Subcutaneous abdominal adipose tissue (tissue), 5 donors: ENCODE results near the gene ZNF841.
A peak's percentile ranks its signal among the peaks of the same experiment; 100 is the strongest.
"Not testable (repeated sequence)": the region's sequence is repeated elsewhere in the genome, so short reads cannot be mapped to it uniquely, and the experiment has no call there.

ENCODE experiments used
- H3K27ac ChIP-seq: one replicate; pipeline ENCODE4 v1.7.0; 2013; ENCODE audit warnings: low read depth, mild to moderate bottlenecking, inconsistent platforms, low read length, moderate library complexity
- H3K27me3 ChIP-seq, 5 donors: one replicate each; pipeline ENCODE4 v1.7.0; 2013; ENCODE audit warnings: low read length in 5 of 5, inconsistent platforms in 1 of 5; ENCODE audit not compliant: control insufficient read depth in 5 of 5, insufficient read depth in 4 of 5
- H3K36me3 ChIP-seq, 5 donors: one replicate each; pipeline ENCODE4 v1.7.0; 2013; ENCODE audit warnings: low read length in 5 of 5; ENCODE audit not compliant: control insufficient read depth in 5 of 5, insufficient read depth in 5 of 5
- H3K4me1 ChIP-seq, 5 donors: one replicate each; pipeline ENCODE4 v1.7.0; 2013; ENCODE audit warnings: low read length in 5 of 5, mild to moderate bottlenecking in 3 of 5, moderate library complexity in 1 of 5; ENCODE audit not compliant: control insufficient read depth in 5 of 5, insufficient read depth in 5 of 5
- H3K4me3 ChIP-seq, 5 donors: one replicate each; pipeline ENCODE4 v1.7.0; 2013; ENCODE audit warnings: low read length in 5 of 5, low read depth in 1 of 5
- H3K9ac ChIP-seq, 5 donors: one replicate each; pipeline ENCODE4 v1.7.0; 2013; ENCODE audit warnings: low read length in 5 of 5, mild to moderate bottlenecking in 4 of 5, moderate library complexity in 3 of 5
- H3K9me3 ChIP-seq, 5 donors: one replicate each; pipeline ENCODE4 v1.7.0; 2013; ENCODE audit warnings: low read length in 5 of 5; ENCODE audit not compliant: control insufficient read depth in 5 of 5
- donor health status: healthy.
- donor health status: healthy.
- donor health status: healthy.
- donor health status: healthy.
- donor health status: healthy.

Gene ZNF841

DNA sequence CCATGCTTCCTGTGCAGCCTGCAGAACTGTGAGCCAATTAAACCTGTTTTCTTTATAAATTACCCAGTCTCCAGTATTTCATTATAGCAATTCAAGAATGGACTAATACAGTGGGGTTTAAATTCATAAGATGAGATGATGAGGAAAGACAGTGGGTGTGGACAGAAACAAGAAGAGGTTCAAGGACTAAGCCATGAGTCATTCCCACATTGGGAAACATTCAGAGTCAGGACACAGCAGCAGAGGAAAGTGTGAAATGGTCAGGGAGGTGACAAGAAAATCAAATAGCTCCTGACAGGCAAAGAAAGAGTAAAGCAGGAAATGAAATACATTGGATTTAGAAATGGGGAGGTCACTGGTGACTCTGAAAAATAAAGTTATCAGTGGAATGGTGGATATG, 9.1 kb downstream of the ZNF841 start:
- Histone ChIP-seq H3K4me1 (no peaks in the 10 kb centered on the region), H3K9me3 (peaks cover 0 to 6% (median 4%) of the 10 kb centered on the region in 5 donors), H3K4me3 (no peak overlapping the region), H3K27me3 (no peaks in the 10 kb centered on the region), H3K27ac (no peak overlapping the region), H3K36me3 (peaks cover 29 to 82% (median 62%) of the 10 kb centered on the region in 5 donors), H3K9ac (no peak overlapping the region)

DNA sequence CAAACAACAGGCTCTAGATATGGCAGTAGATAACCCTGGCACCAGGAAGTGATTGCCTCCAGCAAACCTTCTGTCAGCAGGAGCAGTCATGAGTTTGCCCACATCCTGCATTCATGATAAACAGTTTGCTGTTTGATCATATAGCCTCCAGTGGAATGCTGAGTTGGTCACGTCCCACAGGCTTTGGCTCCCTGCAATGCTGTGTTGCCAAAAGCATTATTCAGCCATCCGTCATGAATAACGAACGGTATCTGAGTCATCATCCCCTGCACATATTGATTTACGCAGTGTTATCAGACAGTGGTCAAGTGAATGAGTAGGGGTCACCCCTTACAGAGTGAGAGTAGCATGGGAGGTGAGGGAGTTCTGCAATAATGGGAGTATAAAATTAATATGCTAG, 25.1 kb downstream of the ZNF841 start:
- Histone ChIP-seq H3K27ac (no peak overlapping the region), H3K27me3 (no peaks in the 10 kb centered on the region), H3K4me1 (no peaks in the 10 kb centered on the region), H3K36me3 (peaks cover 66 to 86% (median 82%) of the 10 kb centered on the region in 5 donors), H3K9me3 (peaks cover 57 to 82% (median 79%) of the 10 kb centered on the region in 5 donors), H3K9ac (no peak overlapping the region), H3K4me3 (peak overlapping the region; percentile 10 to 55 (median 38))

GRCh38 chr19:52069653-52070052, 25.9 kb downstream of the ZNF841 start:
- Histone ChIP-seq H3K4me1 (no peaks in the 10 kb centered on the region), H3K36me3 (peaks cover 58 to 84% (median 78%) of the 10 kb centered on the region in 5 donors), H3K9me3 (peaks cover 65 to 85% (median 81%) of the 10 kb centered on the region in 5 donors), H3K27ac (no peak overlapping the region), H3K4me3 (peak overlapping the region in 4 of 5 donors; percentile 30 to 55 (median 44)), H3K27me3 (no peaks in the 10 kb centered on the region), H3K9ac (no peak overlapping the region)

DNA sequence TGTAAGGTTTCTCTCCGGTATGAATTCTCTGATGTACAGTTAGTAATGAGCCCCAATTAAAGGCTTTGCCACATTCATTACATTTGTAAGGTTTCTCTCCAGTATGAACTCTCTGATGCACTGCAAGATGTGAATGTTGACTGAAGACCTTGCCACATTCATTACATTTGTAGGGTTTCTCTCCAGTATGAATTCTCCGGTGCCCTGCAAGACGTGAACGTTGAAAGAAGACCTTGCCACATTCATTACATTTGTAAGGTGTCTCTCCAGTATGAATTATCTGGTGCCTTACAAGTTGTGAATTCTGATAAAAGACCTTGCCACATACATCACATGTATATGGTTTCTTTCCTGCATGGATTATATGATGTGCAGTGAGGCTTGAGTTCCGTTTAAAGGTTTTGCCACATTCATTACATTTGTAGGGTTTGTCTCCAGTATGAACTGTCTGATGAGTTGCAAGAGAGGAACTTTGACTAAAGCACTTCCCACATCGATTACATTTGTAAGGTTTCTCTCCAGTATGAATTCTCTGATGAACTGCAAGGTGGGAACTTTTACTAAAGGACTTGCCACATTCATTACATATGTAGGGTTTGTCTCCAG, 29.2 kb downstream of the ZNF841 start:
- Histone ChIP-seq H3K27me3 (no peaks in the 10 kb centered on the region), H3K36me3 (peaks cover 53 to 71% (median 59%) of the 10 kb centered on the region in 5 donors), H3K9ac (no peak overlapping the region), H3K9me3 (peaks cover 68 to 92% (median 90%) of the 10 kb centered on the region in 5 donors), H3K27ac (no peak overlapping the region), H3K4me1 (no peaks in the 10 kb centered on the region), H3K4me3 (peak overlapping the region; percentile 31 to 58 (median 42))

DNA sequence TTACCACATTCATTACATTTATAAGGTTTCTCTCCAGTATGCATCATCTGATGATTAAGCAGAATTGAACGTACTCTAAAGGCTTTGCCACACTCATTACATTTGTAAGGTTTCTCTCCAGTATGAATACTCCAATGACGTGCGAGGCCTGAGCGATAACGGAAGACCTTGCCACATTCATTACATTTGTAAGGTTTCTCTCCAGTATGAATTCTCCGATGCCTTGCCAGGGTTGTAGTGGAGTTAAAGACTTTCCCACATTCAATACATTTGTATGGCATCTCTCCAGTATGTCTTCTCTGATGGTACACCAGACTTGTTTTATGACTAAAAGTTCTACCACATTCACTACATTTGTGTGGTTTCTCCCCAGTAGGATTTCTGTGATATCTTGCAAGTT, 30.2 kb downstream of the ZNF841 start:
- no peaks in the 10 kb centered on the region for H3K27me3 ChIP-seq
- peaks cover 65 to 93% (median 89%) of the 10 kb centered on the region in 5 donors for H3K9me3 ChIP-seq
- H3K4me3 ChIP-seq = peak overlapping the region; percentile 31 to 58 (median 42)
- H3K4me1 ChIP-seq = no peaks in the 10 kb centered on the region
- no peak overlapping the region for H3K9ac ChIP-seq
- no peak overlapping the region for H3K27ac ChIP-seq
- H3K36me3 ChIP-seq = peaks cover 45 to 64% (median 49%) of the 10 kb centered on the region in 5 donors

DNA sequence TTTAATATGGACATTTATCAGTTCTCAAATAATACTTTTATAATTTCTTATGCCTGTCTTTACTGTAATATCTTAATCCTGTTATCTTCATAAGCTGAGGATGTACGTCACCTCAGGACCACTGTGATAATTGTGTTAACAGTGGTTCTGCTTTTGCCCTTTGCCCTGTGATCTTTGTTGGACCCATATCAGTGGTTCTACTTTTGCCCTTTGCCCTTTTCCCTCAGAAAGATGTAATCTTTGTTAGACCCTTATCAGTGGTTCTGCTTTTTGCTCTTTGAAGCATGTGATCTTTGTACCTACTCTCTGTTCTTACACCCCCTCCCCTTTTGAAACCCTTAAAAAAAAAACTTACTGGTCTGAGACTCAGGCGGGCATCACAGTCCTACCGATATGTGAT, 39.1 kb downstream of the ZNF841 start:
- peaks cover 18 to 58% (median 44%) of the 10 kb centered on the region in 5 donors for H3K9me3 ChIP-seq
- H3K36me3 ChIP-seq, H3K27me3 ChIP-seq, H3K27ac ChIP-seq, H3K9ac ChIP-seq, H3K4me1 ChIP-seq: not testable (repeated sequence)
- H3K4me3 ChIP-seq = peak overlapping the region in 1 of 5 donors; percentile 17

- not testable (repeated sequence) for H3K27ac ChIP-seq, H3K36me3 ChIP-seq, H3K9ac ChIP-seq, H3K27me3 ChIP-seq
- Histone ChIP-seq H3K9me3 (peaks cover 5 to 29% (median 21%) of the 10 kb centered on the region in 5 donors), H3K4me1 (peaks cover 0 to 15% (median 10%) of the 10 kb centered on the region in 5 donors), H3K4me3 (peak overlapping the region in 3 of 5 donors; percentile 28 to 40 (median 33))
These were observed 43.8 kb downstream of the ZNF841 start for GRCh38 chr19:52051736-52052135.

DNA sequence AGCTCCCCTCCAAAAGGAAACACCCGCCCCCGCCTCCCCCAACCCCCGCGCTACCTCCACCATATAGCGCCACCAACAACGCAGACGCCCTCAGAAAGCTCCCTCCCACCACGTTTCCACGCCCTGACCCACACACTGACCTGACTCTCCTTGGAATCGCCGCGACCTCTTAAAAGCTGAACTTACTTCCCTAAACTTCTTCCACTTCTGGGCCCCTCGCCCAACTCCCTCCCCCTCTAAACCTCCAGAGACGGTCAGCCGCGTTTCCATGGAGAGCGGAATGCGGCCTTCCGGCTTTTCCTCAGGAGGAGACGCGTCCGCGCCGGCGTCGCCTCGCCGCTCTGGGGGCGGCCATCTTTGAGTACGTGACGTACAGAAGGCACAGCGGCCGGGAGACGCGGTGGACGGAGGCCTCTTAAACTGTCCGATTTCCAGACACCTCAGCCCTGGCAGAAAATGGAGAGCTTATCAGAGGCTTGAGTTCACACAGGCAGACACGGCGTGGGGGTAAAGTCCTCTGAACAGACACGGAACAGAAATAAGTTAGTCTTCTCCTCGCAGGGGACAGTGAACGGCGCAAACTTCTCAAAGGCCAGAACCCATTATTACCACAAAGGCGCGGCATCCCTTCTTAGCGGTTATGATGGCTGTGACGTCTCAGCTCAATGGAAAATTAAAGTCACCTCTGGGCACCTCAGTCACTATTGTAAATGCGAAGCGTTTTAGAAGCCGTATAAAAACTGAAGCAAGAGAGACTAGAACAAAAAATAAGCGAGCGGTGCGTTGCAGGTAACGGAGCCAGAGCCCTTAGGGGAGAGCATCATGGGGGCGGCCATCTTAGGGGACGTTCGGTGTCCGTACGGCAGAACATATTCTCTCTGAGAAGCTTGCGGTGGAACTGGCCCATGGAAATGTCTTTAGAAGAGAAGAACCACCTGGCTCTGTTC, 46.7 kb downstream of the ZNF841 start, which contains the start of gene ZNF432:
Gene ZNF432 (minus strand): TSS at position 284 of the 947 bp plus-strand sequence. CDS start 1,970 bp downstream, outside the sequence.
- peaks cover 11 to 21% (median 13%) of the 10 kb centered on the region in 5 donors for H3K36me3 ChIP-seq
- peak within 1 kb of the TSS; percentile 84 to 100 (median 92) for H3K4me3 ChIP-seq
- H3K27ac ChIP-seq = peak within 1 kb of the TSS; percentile 96
- H3K27me3 ChIP-seq = no peaks in the 10 kb centered on the region
- H3K4me1 ChIP-seq = peaks cover 0 to 15% (median 10%) of the 10 kb centered on the region in 5 donors
- H3K9me3 ChIP-seq = peaks cover 5 to 24% (median 17%) of the 10 kb centered on the region in 5 donors
- H3K9ac ChIP-seq = peak within 1 kb of the TSS; percentile 87 to 97 (median 88)

DNA sequence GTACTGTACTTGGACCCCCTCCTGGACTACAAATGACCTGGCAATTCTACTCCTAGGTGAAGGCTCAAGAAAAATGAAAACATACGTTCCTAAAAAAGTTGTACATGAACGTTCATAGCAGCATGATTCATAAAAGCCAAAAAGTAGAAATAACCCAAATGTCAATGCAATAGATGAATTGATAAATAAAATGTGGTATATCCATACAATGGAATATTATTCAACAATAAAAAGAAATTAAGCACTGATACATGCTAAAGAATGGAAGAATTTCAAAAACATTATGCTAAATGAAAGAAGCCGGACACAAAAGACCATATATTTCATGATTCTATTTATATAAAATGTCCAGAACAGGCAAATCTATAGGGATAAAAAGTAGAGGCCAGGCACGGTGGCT, 56.4 kb downstream of the ZNF841 start:
- Histone ChIP-seq H3K9ac (no peak overlapping the region), H3K9me3 (peaks cover 51 to 74% (median 54%) of the 10 kb centered on the region in 5 donors), H3K27ac (no peak overlapping the region), H3K4me3 (peak overlapping the region; percentile 23 to 58 (median 32)), H3K36me3 (peaks cover 62 to 83% (median 75%) of the 10 kb centered on the region in 5 donors), H3K27me3 (no peaks in the 10 kb centered on the region), H3K4me1 (no peaks in the 10 kb centered on the region)
